Measurements from ENCODE around the gene APPBP2. TPM values are rescaled to one million over a fixed set of nuclear protein-coding genes. Genes with fewer than 3 reads are reported as not detected.

Gene APPBP2
- polyA plus RNA-seq, 1 of the 3 experiments (the other 2 are of a cell fraction): 7.6 TPM

DNA sequence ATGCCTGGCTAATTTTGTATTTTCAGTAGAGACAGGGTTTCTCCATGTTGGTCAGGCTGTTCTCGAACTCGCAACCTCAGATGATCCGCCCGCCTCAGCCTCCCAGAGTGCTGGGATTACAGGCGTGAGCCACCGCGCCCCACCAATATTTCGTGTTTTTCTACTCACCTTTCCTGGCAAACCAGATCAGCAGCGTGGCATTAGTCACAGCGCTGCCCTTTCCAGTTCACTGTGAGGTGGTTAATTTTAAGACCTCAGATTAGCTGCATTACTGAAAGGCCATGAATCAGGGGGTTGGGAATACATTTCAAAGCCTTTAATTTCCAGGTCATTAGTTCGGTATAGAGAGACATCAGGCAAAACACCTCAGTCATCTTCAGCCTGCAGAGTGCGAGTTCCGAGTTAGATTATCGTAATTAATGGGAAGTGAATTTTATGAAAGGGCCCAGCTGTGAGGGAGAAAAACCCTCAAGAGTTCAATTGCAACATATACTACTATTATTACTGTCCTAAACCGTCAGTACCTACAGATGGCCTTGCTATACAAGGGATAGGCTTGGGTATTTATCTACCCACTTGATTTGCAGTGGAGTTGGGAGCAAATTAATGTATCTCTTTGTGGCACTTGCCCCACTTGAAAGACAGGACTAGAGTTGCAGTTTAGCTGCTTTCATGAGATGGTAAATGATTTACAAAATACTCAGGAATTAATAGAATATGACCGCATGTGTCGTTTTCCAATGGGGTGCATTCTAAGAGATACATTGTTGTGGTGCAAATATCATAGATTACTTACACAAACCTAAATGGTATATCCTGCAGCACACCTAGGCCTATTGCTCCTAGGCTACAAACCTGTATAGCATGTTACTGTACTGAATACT lies 132.0 kb downstream of the APPBP2 start (continued):
- no peak for TF ChIP-seq FOSL2 (IDR thresholded peaks at IDR 0.05; ENCODE audit: borderline replicate concordance, low read depth)

Small RNA genes lying within 50 kb of the gene (small RNA-seq; reads per million reads assigned to genes)
- gene AC011921.2: 0 reads per million in 7 experiments

Other genes starting within 250 kb of the APPBP2 start
- 25.6 and 31.8 TPM in 2 replicates for gene USP32, start 134.1 kb downstream of the APPBP2 start, polyA plus RNA-seq (2012; rRNA removed)
- not detected in 2 replicates for gene CHCT1, start 103.8 kb downstream of the APPBP2 start, polyA plus RNA-seq (2012; rRNA removed)
- gene PPM1D, start 74.0 kb upstream of the APPBP2 start, polyA plus RNA-seq (2012; rRNA removed): 8.4 and 8.8 TPM in 2 replicates
- 5.9 and 6.3 TPM in 2 replicates for gene BCAS3, start 151.6 kb upstream of the APPBP2 start, polyA plus RNA-seq (2012; rRNA removed)